Sigmoid colon (tissue), 7 donors: ENCODE results near the gene CDK15. TPM values are rescaled to one million over a fixed set of nuclear protein-coding genes. Genes with fewer than 3 reads are reported as not detected.
A peak's percentile ranks its signal among the peaks of the same experiment; 100 is the strongest.

ENCODE experiments used
- DNase-seq: peaks from one replicate; pipeline ENCODE4 v3.0.0-alpha.2; 2019
- H3K27ac ChIP-seq, 4 donors: fragments of 200-600 bp; sonication (generic); one replicate each; pipeline ENCODE4 v1.5.1; 2016 to 2019; ENCODE audit warnings: mild to moderate bottlenecking in 1 of 4
- H3K27me3 ChIP-seq, 3 donors: fragments of 200-600 bp; sonication (generic); one replicate each; pipeline ENCODE4 v1.5.1; 2019; ENCODE audit warnings: mild to moderate bottlenecking in 1 of 3
- H3K36me3 ChIP-seq, 4 donors: fragments of 200-600 bp; sonication (generic); one replicate each; pipeline ENCODE4 v1.5.1; 2016 to 2019
- H3K4me1 ChIP-seq, 4 donors: fragments of 200-600 bp; sonication (generic); one replicate each; pipeline ENCODE4 v1.5.1; 2017 to 2019
- H3K4me3 ChIP-seq, 4 donors: fragments of 200-600 bp; sonication (generic); one replicate each; pipeline ENCODE4 v1.5.1; 2017 to 2019; ENCODE audit warnings: mild to moderate bottlenecking in 2 of 4, moderate library complexity in 1 of 4
- H3K9me3 ChIP-seq, 4 donors: fragments of 200-600 bp in 3 of 4; sonication (generic) in 3 of 4; one replicate each; pipeline versions ENCODE4 v1.5.1 to v1.6.1; 2013 to 2019
- EP300 ChIP-seq, 4 donors: sonication (generic); formaldehyde crosslinking; IDR thresholded peaks; one replicate each; pipeline ENCODE4 v1.6.1; 2017; ENCODE audit warnings: antibody characterized with exemption in 4 of 4
- POLR2A ChIP-seq, 2 donors: fragments of 450-650 bp; IDR thresholded peaks; one replicate each; pipeline ENCODE4 v1.6.1; 2016; ENCODE audit warnings: antibody characterized with exemption in 2 of 2, mild to moderate bottlenecking in 2 of 2, moderate library complexity in 2 of 2
- POLR2AphosphoS5 ChIP-seq, 4 donors: sonication (generic); formaldehyde crosslinking; IDR thresholded peaks; one replicate each; pipeline ENCODE4 v1.6.1; 2017; ENCODE audit warnings: antibody characterized with exemption in 4 of 4
- WGBS, 2 donors: extraction: QIAGEN DNeasy Blood & Tissue Kit; methylation state at CpG; one replicate each; pipeline ENCODE4 v1.1.7; 2013; 5-methylcytosine and 5-hydroxymethylcytosine counted together
- intact Hi-C: fragments of 100-400 bp; cut with DNase I; formaldehyde crosslinking; loops from one replicate; pipeline ENCODE4 v1.15.1; 2023
- polyA plus RNA-seq, 3 donors: library from polyadenylated mRNA; stranded (reverse); fragments of 200-250 nt; gene quantifications; one replicate each; pipeline ENCODE4 v1.2.3, GENCODE V29; 2013
- total RNA-seq, 4 donors: library from RNA; depleted of rRNA; stranded (reverse); fragments of >200 nt; gene quantifications; one replicate each; pipeline ENCODE4 v1.1.0, GENCODE V29; 2016
- TF ChIP-seq, protein P1 (sequence below), 4 experiments: fragments of 450-650 bp in 3 of 4; fragments of 200-600 bp in 1 of 4; IDR thresholded peaks; one replicate each; pipeline ENCODE4 v1.5.1; 2016 to 2019; ENCODE audit warnings: antibody characterized with exemption in 4 of 4, mild to moderate bottlenecking in 3 of 4, moderate library complexity in 2 of 4
- donor health status: healthy with polysubstance abuse.
- donor health status: Bipolar disorder and iron deficiency.
- donor health status: healthy.

CDK15 gene
- total and polyA plus RNA-seq, 7 donors: 0.12 to 0.81 (median 0.55) TPM; not detected in 1

DNA sequence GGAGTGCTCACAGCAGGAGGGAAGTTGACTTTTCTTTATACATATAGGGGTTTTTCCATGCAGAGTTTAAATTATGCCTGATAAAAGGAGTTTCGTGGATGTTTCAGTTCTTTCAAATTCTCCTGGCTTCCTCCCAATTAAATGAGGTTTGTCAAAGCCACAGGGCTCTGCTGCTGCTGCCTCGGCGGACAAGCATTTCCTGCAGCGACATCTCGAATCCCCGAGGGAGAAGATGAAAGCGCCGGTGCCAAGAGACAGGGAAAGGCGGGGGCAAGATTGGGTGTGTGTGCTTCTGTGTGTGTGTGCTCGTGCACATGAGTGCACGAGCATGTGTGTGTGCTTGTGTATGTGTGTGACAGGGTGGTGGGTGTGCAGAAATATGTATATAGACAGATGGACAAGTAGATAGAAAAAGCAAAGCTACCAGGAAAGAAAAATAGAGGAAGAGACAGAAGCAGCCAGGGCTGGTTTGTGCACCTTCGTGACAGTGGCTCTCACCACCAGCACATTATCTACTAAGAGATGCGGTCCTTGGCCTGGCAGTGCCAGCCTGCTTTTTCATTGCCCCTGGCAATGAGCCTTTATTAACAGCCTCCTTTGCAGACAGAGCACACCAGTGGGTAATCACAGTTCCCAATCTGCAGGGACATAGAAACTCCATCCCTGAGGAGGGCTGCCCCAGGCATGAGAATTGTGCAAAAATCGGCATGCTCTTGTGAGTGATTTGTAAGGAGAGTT lies 76.2 kb downstream of the CDK15 start:
- no peak for DNase-seq
- intact Hi-C loops: no loop called here
- H3K27ac ChIP-seq: no peak overlapping the region
- 13 to 18% methylated on average over 14 of the region's 14 CpGs for WGBS, 2 donors
- H3K9me3 ChIP-seq: no peaks in the 10 kb centered on the region
- no peak for TF ChIP-seq POLR2A (IDR thresholded peaks at IDR 0.05)
- TF ChIP-seq, protein P1, sequence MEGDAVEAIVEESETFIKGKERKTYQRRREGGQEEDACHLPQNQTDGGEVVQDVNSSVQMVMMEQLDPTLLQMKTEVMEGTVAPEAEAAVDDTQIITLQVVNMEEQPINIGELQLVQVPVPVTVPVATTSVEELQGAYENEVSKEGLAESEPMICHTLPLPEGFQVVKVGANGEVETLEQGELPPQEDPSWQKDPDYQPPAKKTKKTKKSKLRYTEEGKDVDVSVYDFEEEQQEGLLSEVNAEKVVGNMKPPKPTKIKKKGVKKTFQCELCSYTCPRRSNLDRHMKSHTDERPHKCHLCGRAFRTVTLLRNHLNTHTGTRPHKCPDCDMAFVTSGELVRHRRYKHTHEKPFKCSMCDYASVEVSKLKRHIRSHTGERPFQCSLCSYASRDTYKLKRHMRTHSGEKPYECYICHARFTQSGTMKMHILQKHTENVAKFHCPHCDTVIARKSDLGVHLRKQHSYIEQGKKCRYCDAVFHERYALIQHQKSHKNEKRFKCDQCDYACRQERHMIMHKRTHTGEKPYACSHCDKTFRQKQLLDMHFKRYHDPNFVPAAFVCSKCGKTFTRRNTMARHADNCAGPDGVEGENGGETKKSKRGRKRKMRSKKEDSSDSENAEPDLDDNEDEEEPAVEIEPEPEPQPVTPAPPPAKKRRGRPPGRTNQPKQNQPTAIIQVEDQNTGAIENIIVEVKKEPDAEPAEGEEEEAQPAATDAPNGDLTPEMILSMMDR (IDR thresholded peaks at IDR 0.05): no peak
- TF ChIP-seq EP300 (IDR thresholded peaks at IDR 0.05): no peak
- no peak for TF ChIP-seq POLR2AphosphoS5 (IDR thresholded peaks at IDR 0.05)
- H3K4me1 ChIP-seq: peaks cover 0 to 17% (median 11%) of the 10 kb centered on the region in 4 donors
- H3K27me3 ChIP-seq: no peaks in the 10 kb centered on the region
- no peaks in the 10 kb centered on the region for H3K36me3 ChIP-seq
- H3K4me3 ChIP-seq: no peak overlapping the region

DNA sequence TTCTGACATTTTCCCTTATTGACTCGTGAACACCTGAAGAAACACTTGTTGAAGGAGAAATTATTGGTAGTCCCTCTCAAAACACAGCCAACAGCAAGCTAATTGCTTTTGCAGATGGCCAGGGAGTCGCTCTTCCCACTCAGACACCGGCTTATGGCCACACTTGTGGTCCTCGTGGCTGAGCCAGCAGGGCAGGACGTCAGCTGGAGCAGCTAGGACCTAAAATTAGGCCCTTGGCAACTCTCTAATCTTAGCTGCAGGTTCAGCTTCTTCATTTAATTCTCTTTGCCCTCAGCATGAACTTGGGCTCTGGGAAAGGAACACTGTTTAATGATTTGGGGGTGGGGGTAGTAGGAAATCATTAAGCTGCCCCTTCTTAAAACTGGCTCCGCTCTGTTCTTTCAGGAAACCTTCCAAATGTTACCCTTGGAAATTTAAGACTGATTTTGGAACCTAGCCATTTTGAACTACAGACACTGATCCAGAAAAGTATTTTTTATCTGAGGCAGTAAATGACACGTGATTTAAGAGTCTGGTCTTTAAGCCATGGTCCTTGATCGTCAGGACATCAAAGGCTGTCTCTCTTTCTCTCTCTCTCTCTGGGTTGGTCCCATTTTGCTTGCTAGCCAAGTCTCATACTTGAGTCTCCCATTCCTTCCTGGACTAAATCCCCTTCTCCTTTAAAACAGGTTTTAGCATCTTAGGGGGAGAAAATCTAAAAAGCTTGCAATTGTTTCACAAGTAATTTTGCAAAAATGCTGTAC lies 77.5 kb downstream of the CDK15 start:
- 64 to 68% methylated on average over 8 of the region's 8 CpGs for WGBS, 2 donors

DNA sequence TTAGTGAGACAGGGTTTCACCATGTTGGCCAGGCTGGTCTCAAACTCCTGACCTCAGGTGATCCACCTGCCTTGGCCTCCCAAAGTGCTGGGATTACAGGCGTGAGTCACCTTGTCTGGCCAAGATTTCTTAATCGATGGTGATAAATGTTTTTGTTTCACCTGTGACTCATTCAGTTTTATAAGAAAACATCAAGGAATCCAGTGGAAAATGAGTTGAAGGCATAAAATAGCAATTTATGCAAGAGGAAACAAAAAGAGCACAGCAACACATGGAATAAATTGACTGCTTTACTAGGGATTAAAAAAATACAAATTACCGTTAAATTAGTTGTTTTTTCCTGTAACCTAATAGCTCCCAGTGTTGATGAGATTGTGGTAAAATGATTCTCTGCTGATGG lies 80.2 kb downstream of the CDK15 start:
- no peak overlapping the region for H3K4me3 ChIP-seq
- H3K27me3 ChIP-seq: no peaks in the 10 kb centered on the region
- H3K36me3 ChIP-seq: no peaks in the 10 kb centered on the region
- no peaks in the 10 kb centered on the region for H3K9me3 ChIP-seq
- DNase-seq: no peak
- WGBS, 2 donors: 73 to 87% methylated on average over 3 of the region's 3 CpGs
- TF ChIP-seq, protein P1 (IDR thresholded peaks at IDR 0.05): no peak
- no peak for TF ChIP-seq POLR2A (IDR thresholded peaks at IDR 0.05)
- no peak overlapping the region for H3K27ac ChIP-seq
- intact Hi-C loops: no loop called here
- peaks cover 0 to 21% (median 12%) of the 10 kb centered on the region in 4 donors for H3K4me1 ChIP-seq

More for the DNA sequence above, 77.5 kb downstream of the CDK15 start:
- no peak for DNase-seq
- Histone ChIP-seq H3K4me3 (no peak overlapping the region), H3K9me3 (no peaks in the 10 kb centered on the region), H3K27ac (peak overlapping the region in 3 of 4 donors; percentile 17 to 29 (median 19)), H3K4me1 (peaks cover 0 to 21% (median 12%) of the 10 kb centered on the region in 4 donors), H3K36me3 (no peaks in the 10 kb centered on the region), H3K27me3 (no peaks in the 10 kb centered on the region)
- TF ChIP-seq, protein P1 (IDR thresholded peaks at IDR 0.05): no peak
- TF ChIP-seq POLR2AphosphoS5 (IDR thresholded peaks at IDR 0.05): peak in 1 of 4 donors; percentile 13
- intact Hi-C loops: no loop called here

DNA sequence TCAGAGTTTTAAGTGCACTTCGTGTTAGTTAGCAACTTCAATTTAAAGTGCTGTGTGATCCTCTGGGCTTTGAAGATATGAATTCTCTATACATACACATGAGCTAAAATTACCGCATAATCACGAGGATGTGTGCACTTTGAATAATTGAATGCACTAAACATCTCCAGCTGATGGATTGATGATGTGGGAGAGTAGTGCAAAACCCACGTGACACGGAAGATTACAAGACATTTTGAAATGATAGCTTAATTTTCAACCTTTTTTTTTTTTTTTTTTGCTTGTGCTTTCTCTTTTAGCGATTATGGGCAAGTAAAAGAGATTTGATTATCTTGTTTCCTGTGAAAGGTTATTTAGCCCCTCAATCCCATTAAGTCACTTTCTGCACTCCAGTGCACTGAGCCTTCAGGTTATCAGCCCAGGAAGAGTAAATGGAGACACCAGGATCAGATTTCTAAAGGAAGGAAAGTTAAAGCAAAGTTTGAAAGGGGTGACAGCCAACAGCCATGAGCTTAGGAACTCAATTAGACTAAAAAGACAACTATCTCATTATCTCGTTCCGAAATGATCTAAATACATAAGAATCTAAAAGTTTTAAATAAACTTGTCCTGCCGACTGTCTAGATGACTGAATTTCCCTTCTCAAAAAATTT lies 81.6 kb downstream of the CDK15 start:
- Histone ChIP-seq H3K36me3 (no peaks in the 10 kb centered on the region), H3K4me3 (peak overlapping the region in 2 of 4 donors; percentile 26 to 30), H3K27me3 (no peaks in the 10 kb centered on the region), H3K27ac (peak overlapping the region in 1 of 4 donors; percentile 12), H3K9me3 (no peaks in the 10 kb centered on the region), H3K4me1 (peaks cover 0 to 21% (median 9%) of the 10 kb centered on the region in 4 donors)
- TF ChIP-seq, protein P1 (IDR thresholded peaks at IDR 0.05): no peak
- no peak for TF ChIP-seq EP300 (IDR thresholded peaks at IDR 0.05)
- TF ChIP-seq POLR2A (IDR thresholded peaks at IDR 0.05): no peak
- no peak for TF ChIP-seq POLR2AphosphoS5 (IDR thresholded peaks at IDR 0.05)
- intact Hi-C loops: no loop called here
- no peak for DNase-seq
- 66 to 70% methylated on average over 9 of the region's 9 CpGs for WGBS, 2 donors
